Kidney capillary endothelial cell (primary cell): Measurements from ENCODE around the gene TRIM9.
"Not testable (repeated sequence)": the region's sequence is repeated elsewhere in the genome, so short reads cannot be mapped to it uniquely, and the experiment has no call there.

ENCODE experiments used
- DNase-seq: peaks from one replicate; pipeline ENCODE4 v3.0.0-alpha.2; 2018; ENCODE audit warnings: low spot score

TRIM9 gene

DNA sequence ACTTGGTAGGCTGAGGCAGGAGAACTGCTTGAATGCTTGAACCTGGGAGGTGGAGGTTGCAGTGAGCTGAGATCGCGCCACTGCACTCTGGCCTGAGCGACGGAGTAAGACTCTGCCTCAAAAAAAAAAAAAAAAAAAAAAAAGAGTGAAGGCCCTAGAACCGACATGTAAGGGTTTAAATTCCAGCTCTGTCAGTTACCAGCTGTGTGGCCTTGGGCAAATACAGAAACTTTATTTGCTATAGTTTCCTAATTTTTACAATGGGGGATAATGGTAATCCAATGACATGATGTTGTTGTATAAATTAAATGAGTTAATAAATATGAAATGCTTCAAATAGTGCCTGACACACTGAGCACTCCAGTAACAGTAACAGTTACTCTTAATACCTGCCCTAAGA, 131.0 kb downstream of the TRIM9 start:
- DNase-seq, result no peak

DNA sequence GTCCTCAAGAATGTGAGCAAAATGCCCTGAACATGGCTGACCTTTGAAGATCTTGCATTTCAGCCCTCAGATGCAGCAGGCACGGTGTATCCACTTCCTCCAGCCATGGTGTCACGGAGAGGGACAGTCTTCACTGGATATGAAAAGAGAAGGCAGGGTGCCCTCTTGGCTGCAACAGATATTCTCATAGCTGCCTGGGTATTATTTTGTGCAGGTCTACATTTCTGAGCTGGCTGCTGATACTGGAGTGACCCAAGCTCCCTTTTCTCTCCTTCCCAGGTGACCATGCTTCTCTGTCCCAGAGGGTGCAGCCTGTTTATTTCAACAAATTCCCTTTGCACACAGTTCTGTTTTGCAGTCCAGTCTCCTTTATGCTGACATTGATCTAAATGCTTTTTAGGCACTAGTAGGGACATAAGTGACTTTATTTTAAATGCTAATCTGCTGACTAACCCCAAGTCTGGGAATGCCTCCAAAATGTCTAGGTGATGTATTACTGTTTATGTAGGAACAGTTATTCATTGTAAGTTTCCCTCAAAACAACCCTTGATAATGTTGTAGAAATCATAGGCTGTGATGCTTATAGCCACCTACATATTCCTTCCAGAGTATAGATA, 133.2 kb downstream of the TRIM9 start:
- peak; percentile 60 for DNase-seq

DNA sequence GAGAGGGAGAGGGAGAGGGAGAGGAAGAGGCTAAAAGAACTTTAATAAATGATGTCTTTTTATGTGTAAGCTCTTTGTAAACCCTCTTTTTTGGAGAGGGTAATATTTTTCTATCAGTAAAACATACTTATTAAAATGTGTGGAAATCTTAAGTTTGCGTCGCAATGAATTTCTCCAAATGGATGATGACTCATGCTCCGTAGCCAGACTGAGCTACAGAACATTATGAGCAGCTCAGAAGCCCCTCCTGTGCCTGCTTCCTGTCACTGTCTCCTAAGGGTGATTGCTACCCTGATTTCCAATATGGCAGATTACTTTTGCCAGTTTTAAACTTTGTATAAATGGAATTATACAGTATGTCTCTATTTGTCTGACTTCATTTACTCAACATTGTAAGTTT, 137.6 kb downstream of the TRIM9 start:
- DNase-seq, result peak; percentile 10

DNA sequence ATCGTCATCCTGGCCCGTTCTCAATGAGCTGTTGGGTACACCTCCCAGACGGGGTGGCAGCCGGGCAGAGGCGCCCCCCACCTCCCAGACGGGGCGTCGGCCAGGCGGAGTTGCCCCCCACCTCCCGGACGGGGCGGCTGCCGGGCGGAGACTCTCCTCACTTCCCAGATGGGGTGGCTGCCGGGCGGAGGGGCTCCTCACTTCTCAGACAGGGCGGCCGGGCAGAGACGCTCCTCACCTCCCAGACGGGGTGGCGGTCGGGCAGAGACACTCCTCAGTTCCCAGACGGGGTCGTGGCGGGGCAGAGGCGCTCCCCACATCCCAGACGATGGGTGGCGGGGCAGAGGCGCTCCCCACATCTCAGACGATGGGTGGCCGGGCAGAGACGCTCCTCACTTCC, 138.5 kb downstream of the TRIM9 start:
- DNase-seq, result not testable (repeated sequence)

DNA sequence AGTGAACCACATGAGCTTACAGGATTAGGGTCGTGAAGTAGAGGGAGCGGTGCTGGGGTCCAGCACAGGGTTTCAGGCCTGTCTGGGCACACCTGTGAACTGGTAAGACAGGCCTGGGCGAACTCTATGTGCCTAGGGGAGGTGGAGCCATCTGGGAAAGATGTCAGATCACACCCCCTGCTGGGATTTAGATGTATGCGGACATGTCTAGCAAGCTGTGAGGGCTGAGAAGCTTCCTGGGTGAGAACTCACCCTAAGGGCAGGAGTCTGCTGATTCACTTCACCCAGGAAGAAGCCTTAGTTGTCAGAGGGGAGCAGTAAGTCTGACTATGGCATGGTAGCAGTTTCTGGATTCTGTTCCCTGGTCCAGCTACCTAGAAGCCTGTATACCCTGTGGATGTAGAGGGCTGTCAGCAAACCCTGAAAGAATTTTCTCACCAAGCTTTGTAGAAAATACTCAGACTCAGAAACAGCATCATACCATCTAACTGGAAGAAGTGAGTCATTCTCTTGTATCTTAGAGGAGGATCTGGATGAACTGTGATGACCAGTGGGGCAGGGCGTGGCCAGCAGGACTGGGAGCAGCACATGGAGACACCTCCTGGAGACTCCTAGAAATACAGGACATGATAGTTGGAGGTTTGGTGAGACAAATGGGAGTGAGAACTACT, 139.4 kb downstream of the TRIM9 start:
- peak; percentile 93 for DNase-seq

DNA sequence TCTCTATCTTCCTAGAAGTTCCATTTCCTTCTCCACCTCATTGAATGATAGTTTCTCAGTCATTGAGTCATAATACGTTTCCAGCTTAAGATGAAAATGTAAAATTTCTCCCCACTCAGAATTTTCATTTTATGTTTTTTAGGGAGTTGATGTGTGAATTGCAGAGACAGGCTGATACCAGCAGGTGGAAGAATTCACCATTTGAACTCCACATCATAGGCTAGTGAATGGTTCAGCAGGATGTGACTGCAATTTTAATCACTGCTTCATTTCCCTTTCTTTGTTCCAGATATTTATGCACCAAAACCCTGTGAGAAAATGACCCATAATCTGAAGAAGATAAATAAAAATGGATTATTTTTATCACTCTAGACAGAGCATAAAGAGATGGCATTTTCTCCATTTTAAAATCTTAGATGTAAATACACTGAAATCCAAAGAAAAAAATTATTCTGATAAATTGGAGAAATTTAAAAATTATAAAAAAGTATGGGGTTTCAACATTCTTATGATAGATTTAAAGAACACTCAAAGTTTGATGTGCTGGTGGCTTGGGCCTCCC, 140.0 kb downstream of the TRIM9 start:
- DNase-seq, result peak; percentile 84

DNA sequence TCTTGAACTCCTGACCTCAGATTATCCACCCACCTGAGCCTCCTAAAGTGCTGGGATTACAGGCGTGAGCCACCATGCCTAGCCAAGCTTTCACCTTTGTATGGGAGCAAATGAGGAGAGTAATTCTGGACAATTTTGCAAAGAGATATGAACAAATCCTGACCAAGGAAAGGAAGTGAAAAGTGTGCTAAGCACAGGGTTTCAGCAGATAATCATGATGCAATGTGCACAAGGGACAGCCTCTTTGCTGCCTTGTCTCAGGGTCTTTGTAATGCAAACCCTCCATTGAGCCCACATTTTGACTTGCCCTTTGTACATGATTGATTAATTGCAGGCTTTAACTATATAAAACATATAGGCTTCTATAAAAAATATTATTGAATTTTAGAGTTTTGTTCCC, 141.4 kb downstream of the TRIM9 start:
- no peak for DNase-seq

DNA sequence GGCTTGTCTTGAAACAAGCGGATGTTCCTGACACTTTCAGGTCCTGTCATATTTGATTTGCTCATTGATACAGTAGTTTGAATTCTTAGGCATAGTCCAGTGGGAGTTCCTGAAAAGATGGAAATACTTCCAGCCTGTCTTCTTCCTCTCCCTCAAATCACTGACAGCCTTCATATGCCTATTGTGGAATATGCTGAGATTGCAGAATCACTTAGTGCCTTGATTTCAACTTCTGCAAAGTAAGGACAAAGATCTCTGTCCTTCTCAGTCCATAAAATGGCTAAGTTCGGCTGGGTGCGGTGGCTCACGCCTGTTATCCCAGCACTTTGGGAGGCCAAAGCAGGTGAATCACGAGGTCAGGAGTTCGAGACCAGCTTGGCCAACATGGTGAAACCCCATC, 143.9 kb downstream of the TRIM9 start:
- no peak for DNase-seq

DNA sequence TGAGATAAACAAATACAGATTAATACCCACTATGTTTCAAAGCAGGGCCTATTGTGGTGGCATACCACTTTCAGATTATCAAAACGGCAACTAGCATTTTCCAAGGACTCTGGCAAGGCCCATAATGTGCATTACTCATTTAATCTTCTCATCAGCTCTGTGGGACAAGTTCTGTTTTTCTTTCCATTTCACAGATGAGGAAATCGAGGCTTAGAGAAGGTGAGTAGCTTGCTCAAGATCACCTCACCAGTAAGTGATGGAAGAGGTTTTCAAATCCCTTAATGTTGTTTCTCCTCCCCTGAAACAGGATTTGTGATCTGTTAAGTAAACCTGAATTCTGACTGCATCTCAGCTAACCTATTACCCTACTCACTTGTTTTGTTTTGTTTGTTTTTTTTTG, 146.7 kb downstream of the TRIM9 start:
- DNase-seq, result no peak

DNA sequence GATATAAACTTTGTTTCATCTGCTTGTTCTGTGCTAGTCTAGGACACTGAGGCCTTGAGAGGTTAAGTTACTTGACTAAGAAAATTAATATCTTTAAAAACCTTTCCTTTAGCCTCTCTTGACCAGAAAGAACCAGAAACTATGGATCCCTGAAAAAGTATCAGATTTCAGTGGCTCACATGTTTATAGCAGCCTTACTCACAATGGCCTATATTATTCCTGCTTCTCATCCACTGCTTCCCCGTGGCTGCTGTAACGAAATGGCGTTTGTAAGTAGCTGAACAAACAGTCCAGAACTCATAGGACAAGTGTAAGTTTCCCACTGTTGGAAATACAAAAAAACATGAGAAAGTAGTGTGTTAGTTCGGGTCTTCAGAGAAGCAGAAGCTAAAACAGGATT, 147.5 kb downstream of the TRIM9 start:
- DNase-seq, result no peak

DNA sequence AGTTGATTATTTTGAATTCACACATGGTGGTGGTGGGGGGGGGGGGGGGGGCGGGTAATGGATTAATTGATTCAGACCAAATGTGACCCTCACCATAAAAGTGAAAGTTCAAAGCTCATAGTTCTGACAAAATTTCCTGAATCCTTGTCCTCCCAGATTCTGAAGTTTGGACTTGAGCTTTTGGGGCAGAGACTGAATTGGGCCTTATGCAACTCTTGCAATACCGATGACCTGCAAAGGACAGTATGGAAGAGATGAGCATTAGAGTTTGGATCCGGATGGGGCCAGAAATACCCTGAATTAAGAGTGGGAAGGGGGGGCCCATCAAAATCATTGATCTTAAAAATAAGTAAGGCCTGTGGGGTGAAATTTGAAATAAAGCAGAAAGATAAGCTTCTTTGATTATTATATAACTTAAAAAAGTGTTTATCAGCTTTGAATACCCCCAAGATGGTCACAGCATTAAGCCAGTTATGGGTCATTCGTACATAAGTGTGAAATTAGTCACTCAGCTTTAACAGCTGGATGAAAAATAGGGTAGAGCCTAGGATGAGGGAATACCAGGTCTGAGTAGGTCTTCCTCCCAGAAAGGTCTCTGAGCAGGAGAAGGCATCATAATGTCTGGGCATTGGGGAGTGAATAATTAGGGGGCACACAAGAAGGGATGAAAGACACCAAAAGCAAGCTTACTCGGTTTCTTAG, 148.5 kb downstream of the TRIM9 start:
- DNase-seq, result no peak

DNA sequence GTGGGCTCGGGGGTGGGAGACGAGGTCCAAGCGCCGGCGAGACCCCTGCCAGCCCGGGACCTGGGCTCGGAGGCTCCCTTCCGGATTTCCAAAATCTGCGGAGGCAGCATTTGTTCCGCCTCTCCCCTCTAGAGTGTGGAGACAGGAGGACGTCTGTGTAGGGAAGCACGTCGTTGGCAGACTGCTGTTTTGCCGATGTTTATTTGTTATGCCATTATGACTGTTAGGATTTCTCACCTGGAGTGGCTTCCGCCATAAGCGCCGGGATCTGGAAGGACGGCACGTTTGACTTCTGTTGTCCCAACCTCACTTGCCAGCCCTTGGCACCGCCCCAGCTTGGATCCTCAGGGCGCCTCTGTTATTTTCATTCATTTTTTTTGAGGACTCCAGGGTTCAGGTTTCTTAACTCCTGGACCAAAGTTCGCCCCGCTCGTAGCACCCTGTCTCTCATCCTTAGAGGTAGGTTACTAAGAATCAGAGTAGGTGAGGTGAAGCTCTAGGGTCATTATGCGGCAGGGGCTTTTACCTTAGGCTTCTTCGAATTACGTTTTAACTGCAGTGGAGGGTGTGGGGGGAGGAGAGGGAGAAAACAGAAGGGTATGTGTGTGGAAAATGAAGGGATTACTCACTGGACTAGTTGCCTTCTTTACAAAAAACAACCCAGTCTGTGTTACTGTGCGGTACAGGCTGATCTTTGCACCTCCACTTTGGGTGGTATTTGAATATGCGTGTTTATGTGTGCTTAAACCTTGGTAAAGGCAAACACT, 150.1 kb downstream of the TRIM9 start:
- no peak for DNase-seq

DNA sequence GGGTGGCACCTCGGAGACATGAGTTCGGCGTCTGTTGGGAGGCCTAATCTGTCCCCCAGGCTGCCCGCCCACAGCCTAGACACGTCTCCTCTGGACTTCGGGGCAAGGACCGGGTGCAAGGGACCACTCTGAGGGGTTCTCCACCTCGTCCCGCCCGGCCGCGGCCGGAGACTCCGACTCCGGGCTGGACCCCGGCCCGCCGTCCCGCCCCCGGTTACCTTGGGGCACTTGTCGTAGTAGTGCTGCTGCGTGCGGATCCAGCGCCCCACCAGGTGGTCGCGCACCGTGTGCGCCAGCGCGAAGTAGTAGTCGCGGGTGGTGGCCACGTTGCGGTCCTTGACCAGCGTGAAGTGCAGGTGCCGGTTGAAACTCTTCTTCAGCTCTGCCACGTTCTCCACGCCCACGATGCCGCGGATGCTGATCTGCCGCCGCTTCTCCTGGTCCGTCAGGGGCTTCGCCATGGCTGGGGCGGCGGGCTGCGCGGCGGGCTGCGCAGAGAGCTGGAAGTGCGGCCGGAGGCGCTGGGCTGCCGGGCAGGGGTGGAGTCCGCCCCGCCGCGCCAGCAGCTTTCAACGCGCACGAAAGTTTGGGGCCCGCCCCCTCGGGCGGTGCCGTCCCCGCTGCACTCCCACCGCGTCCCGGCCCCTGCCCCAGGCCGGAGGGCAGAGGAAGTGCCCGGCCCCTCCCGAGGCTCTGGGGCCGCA, 150.8 kb downstream of the TRIM9 start, which contains the start of gene PYGL:
Gene PYGL (minus strand): TSS at position 541 of the 704 bp plus-strand sequence. CDS start 80 bp downstream, at position 461.
- DNase-seq, result peak; percentile 55

DNA sequence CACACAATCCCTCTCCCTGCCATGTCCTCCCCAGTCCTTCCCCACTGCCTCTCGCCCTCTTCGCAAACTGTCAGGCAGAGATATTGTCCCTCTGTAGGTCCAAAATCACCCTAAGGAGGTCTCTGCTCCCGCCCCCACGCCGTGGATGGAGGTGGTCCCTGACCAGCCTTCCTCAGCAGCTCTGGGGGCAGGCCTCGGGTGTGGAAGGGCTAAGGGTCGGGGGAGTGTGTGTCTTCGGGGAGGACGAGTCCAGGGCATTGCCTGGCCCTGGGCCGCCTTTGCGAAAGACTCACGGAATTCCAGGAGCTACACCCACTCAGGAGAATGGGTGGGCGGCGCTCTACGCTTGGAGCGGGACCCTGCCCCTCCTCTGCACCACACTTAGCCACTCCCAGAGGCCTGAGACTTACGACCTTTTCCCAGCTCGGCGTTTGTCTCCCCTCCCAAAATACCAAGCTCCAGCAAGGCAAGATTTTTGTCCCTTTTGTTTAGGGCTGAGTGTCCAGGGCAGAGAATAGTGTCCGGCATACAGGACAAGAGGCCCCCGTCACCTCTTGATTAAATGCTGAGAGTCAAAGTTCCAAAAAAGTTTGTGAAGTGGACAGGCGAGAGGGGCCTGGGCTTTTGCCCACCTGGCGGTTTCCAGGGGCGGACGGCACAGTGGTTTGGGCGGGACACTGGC, 151.5 kb downstream of the TRIM9 start:
- peak; percentile 33 for DNase-seq

DNA sequence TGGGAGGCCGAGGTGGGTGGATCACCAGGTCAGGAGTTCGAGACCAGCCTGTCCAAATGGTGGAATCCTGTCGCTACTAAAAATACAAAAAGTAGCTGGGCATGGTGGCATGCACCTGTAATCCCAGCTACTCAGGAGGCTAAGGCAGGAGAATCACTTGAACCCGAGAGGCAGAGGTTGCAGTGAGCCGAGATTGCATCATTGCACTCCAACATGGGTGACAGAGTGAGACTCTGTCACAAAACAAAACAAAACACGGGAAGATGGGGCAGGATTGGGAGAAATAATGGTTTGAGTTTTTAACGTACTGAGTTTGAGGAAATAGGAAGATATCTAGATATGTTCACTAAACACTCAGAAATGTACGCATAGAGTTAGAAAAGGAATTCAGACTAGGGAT, 153.3 kb downstream of the TRIM9 start:
- DNase-seq, result not testable (repeated sequence)

DNA sequence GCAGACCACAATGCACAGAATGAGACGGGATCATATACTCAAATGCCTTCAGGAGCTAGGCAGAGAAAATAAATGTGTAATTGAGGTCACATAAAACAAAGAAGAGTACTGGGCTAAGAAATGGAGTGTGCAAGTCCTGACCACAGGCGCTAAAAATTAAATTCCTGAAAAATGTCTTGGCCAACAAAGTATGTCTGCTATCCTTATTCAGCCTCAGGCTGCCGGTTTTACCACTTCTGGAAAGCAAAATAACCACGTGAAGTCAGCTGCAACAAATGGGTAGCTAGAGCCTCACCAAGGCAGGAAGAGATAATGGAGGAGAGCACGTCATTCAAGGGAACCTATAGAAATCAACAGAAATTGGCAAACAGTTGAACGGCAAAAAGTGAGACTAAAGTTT, 153.8 kb downstream of the TRIM9 start:
- DNase-seq, result no peak

DNA sequence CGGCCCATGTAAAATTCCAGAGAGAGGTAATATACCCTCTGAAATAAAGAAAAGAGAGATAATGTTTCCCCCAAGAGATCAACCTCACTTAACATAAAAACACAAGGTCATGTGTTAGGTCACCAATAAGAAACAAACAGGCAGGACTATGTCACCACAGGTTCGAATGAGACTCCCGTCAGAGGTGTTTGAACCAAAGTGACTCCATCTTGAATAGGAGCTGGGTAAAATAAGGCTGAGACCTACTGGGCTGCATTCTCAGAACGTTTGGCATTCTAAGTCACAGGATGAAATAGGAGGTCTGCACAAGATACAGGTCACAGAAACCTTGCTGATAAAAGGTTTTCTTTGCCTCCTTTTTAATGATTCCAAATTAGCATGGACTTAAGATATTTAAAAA, 157.1 kb downstream of the TRIM9 start:
- no peak for DNase-seq

DNA sequence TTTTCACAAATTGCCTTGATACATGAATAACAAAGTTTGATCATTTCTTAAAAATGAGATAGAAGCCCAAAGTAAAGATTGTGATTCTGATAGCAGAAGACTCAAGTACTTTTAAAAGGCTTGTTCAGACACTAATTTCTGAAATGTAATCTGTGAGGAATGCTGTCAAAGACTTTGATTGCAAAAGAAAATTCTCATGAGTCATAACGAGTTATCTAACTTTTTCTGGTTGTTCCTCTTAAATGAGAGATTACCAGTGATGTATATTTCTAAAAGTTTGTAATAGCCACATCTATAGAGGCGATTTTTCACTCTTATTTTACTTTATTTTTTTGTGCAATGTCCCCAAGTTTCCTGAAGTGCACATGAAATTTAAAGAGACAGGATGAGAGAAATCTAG, 157.6 kb downstream of the TRIM9 start:
- DNase-seq, result no peak

DNA sequence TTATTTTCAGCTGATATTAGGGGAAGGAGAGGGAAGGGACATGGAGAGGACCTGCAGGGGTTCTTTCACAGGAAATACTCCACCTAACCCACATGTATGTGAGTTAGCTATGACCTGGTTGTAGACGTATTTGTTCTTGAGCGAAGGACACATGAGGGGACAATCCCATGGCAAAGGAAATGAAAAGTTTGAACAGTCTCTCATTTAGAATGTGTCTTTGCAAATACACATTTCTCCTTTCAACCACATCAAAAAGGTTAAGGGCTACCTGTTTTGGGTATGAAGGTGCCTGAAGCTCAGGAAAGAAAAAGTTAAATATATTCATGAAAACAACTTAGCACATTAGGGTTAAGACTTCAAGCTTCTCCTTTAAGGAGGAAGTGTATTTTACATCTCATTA, 158.0 kb downstream of the TRIM9 start:
- DNase-seq, result no peak

DNA sequence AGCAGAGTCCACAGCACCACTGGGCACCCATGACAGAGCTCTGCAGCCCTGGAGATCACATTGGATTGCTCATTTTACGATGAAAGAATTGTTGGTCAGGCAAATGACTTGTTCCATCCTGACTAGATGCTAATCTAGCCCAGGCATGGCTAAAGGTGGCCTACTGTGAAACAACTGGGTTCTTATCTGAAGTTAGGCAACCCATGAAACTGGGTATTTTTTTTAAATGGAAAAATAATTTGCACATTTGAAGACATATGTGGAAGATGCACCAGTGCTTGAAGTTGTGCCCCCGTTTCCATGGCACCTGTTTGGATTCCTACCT, 158.9 kb downstream of the TRIM9 start:
- no peak for DNase-seq
